Chondrocyte (in vitro differentiated cells): ENCODE data around the gene CYP46A1. TPM values are rescaled to one million over a fixed set of nuclear protein-coding genes. Genes with fewer than 3 reads are reported as not detected.
"Not testable (repeated sequence)": the region's sequence is repeated elsewhere in the genome, so short reads cannot be mapped to it uniquely, and the experiment has no call there.

ENCODE experiments used
- DNase-seq: peaks from one replicate; pipeline ENCODE4 v3.0.0; 2021; ENCODE audit warnings: mixed read lengths, low spot score
- H3K27ac Mint-ChIP-seq: one replicate; pipeline ENCODE4 v1.8.0; 2021; ENCODE audit warnings: mild to moderate bottlenecking, moderate library complexity, mixed read lengths; ENCODE audit not compliant: unreplicated experiment
- H3K27me3 Mint-ChIP-seq: 2 replicates; pipeline ENCODE4 v1.8.0; 2021; ENCODE audit warnings: low read depth, mixed read lengths
- H3K36me3 Mint-ChIP-seq: 2 replicates; pipeline ENCODE4 v1.8.0; 2021; ENCODE audit warnings: low read depth, mixed read lengths
- H3K4me1 Mint-ChIP-seq: 2 replicates; pipeline ENCODE4 v1.8.0; 2021; ENCODE audit warnings: low read depth, mild to moderate bottlenecking, mixed read lengths
- H3K4me3 Mint-ChIP-seq: one replicate; pipeline ENCODE4 v1.8.0; 2021; ENCODE audit warnings: mild to moderate bottlenecking, moderate library complexity, mixed read lengths; ENCODE audit not compliant: unreplicated experiment
- H3K9me3 Mint-ChIP-seq: 2 replicates; pipeline ENCODE4 v1.8.0; 2021; ENCODE audit warnings: low read depth, mixed read lengths
- long read RNA-seq: library from polyadenylated mRNA; stranded (forward); transcript quantifications from one replicate; pipeline ENCODE4 v2.0.0, GENCODE V29; 2021
- total RNA-seq: library from RNA; stranded (reverse); gene quantifications from 3 replicates; pipeline ENCODE4 v1.2.1, GENCODE V29; 2021
- TF ChIP-seq, protein P1 (sequence below): fragments of 200-600 bp; sonication (generic); IDR thresholded peaks from 2 replicates; pipeline ENCODE4 v1.5.0; 2021; ENCODE audit warnings: antibody characterized with exemption, mild to moderate bottlenecking, moderate library complexity

Gene CYP46A1
- 0.72 to 2.8 TPM (median 1.2 TPM) in 3 replicates for total RNA-seq
- long read RNA-seq, partial matches to known transcripts = 0 of 2 reads
- long read RNA-seq, other reads (novel, unspliced or antisense) = 1 of 2 reads

DNA sequence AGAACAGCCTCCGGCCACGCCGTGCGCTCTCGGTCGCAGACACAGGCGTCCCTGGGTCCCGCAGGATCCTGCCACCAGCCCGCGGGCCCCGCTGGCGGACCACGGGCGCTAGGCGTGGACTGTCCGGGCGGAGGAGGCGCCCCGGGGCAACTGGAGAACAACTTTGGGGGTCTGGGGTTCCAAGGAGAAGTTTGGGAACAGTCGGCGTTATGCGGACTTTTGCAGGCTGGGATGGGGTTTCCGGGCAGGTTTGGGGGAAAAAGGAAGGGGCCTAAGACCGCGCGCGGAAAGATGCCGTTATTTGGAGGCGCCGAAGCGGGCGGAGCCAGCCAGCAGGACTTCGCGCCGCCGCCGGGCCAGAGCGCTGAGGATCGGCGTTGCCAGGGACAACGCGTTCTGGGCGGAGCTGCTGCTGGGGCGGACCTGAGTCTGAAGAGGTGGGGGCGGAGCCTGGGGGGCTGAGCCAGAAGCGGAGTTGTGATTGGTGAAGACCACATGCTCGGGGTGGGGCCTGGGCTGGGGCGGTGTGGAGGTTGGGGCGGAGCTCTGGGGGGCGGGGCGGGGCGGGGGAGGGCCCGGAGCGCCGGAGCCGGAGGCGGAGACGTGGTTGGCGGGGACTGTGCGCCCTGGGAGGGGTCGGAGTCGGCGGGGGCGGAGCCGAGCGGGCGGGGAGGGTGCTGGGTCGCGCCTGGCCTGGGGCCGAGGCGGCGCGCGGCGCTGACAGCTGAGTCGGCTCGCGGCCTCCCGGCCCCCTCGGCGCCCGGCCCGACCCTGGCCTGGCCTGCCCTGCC lies at the start of gene CYP46A1:
Gene CYP46A1, plus strand, starts transcription at position 680 of the 791 bp plus-strand sequence. CDS start 120 bp downstream, outside the sequence.
- H3K4me3 Mint-ChIP-seq = peak within 1 kb of the TSS; percentile 84
- H3K27ac Mint-ChIP-seq = peak within 1 kb of the TSS; percentile 92

DNA sequence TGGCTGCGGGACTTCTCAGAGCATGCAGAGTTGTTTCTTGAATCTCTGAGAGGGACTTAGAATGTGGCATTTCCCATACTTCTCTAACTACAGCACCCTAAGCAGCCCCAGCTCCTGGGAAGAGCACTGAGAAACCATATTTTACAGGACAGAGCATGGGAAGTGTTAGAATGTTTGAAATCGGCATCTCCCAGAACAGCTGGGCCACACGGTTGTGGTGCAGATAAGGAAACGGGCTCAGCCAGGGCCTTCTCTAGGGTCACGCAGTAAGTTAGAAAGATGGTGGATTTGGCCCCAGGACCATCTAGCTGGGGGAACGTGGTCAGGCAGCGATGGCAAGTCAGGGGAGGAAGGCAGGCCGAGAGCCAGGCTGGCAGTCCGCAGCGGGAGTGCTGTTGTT lies 49.7 kb upstream of the CYP46A1 start:
- Mint-ChIP-seq H3K27ac (no peak overlapping the region), H3K9me3 (no peaks in the 10 kb centered on the region), H3K4me1 (no peaks in the 10 kb centered on the region), H3K36me3 (no peaks in the 10 kb centered on the region), H3K27me3 (peaks cover 10% of the 10 kb centered on the region), H3K4me3 (no peak overlapping the region)
- TF ChIP-seq, protein P1, sequence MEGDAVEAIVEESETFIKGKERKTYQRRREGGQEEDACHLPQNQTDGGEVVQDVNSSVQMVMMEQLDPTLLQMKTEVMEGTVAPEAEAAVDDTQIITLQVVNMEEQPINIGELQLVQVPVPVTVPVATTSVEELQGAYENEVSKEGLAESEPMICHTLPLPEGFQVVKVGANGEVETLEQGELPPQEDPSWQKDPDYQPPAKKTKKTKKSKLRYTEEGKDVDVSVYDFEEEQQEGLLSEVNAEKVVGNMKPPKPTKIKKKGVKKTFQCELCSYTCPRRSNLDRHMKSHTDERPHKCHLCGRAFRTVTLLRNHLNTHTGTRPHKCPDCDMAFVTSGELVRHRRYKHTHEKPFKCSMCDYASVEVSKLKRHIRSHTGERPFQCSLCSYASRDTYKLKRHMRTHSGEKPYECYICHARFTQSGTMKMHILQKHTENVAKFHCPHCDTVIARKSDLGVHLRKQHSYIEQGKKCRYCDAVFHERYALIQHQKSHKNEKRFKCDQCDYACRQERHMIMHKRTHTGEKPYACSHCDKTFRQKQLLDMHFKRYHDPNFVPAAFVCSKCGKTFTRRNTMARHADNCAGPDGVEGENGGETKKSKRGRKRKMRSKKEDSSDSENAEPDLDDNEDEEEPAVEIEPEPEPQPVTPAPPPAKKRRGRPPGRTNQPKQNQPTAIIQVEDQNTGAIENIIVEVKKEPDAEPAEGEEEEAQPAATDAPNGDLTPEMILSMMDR = no peak
- DNase-seq = no peak

More for the DNA sequence above, at the start of gene CYP46A1:
- H3K4me1 Mint-ChIP-seq = peaks cover 5% of the 10 kb centered on the region
- TF ChIP-seq, protein P1 = no peak
- peaks cover 7% of the 10 kb centered on the region for H3K27me3 Mint-ChIP-seq
- no peaks in the 10 kb centered on the region for H3K9me3 Mint-ChIP-seq
- DNase-seq = peak; percentile 100
- H3K36me3 Mint-ChIP-seq = no peaks in the 10 kb centered on the region

DNA sequence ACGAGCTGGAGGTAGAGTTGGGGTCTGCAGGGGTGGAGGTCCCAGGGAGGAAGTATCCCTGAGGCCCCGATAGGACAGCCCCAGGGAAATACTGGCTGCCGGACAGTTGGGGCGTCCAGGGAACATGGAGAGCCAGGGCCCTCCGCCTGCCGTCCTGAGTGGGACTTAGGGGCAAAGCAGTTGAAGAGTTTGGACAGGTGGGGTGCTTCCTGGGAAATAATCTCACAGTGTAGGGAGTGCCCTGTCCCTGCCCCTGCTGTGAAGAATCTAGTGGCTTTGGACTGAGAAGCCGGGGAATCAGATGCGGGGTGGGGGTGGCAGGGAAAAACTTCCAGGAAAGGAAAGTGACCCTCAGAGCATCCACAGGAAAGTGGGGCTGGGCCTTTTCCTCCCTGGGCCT lies 49.0 kb upstream of the CYP46A1 start:
- peaks cover 10% of the 10 kb centered on the region for H3K27me3 Mint-ChIP-seq
- no peak for DNase-seq
- no peak overlapping the region for H3K4me3 Mint-ChIP-seq
- TF ChIP-seq, protein P1 = no peak
- no peaks in the 10 kb centered on the region for H3K9me3 Mint-ChIP-seq
- no peaks in the 10 kb centered on the region for H3K4me1 Mint-ChIP-seq
- H3K36me3 Mint-ChIP-seq = no peaks in the 10 kb centered on the region
- no peak overlapping the region for H3K27ac Mint-ChIP-seq

DNA sequence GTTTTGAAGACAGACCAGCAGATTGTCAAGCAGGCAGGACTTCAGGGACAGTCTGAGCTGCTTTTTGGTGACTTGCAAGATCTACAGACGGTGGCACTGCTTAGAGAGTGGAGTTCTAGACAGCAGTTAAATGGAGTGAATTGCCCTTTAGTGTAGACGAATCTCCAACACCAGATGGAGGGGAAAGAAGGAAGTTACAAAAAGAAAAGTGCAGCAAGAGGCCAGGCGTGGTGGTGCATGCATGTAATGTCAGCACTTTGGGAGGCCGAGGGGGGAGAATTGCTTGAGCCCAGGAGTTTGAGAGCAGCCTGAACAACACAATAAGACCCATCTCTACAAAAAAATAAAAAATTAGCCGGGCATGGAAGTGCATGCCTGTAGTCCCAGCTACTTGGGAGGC lies 47.6 kb upstream of the CYP46A1 start:
- TF ChIP-seq, protein P1 = no peak
- Mint-ChIP-seq H3K27ac (no peak overlapping the region), H3K27me3 (peaks cover 10% of the 10 kb centered on the region), H3K9me3 (no peaks in the 10 kb centered on the region), H3K4me3 (no peak overlapping the region), H3K36me3 (no peaks in the 10 kb centered on the region), H3K4me1 (no peaks in the 10 kb centered on the region)
- no peak for DNase-seq

DNA sequence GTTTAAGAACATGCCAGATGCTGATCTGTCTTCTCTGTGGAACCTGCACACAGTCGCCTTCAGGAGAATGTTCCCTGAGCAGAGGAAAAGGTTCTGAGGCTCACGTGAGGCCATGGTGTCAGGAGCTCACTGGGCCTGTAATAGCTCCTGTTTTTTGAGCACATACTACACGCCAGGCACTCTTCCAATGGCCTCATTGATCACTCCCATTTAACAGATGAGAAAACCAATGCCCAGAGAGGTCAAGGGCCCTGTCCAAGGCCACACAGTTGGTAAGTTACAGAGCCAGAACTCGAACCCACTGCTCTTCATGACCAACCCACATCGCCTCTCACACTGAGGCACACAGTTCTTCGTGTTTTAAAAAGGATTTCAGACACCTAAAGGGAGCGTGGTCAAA lies 46.5 kb upstream of the CYP46A1 start:
- no peak overlapping the region for H3K27ac Mint-ChIP-seq
- DNase-seq = no peak
- no peaks in the 10 kb centered on the region for H3K9me3 Mint-ChIP-seq

DNA sequence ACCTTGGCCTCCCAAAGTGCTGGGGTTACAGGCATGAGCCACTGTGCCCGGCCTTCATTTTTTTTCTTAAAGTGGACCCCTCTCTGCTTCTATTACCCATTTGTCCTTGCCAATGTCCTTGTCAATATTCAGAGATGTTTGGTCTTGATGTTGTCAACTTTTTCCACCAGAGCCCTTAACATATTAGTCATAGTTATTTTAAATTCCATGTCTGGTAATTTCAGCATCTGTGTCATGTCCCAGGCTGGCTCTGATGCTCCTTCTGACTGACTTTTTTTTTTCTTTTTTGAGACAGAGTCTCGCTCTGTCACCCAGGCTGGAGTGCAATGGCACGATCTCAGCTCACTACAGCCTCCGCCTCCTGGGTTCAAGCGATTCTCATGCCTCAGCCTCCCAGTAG lies 41.3 kb upstream of the CYP46A1 start:
- H3K4me3 Mint-ChIP-seq = not testable (repeated sequence)

More for the DNA sequence above, 46.5 kb upstream of the CYP46A1 start:
- Mint-ChIP-seq H3K36me3 (no peaks in the 10 kb centered on the region), H3K4me3 (no peak overlapping the region), H3K27me3 (peaks cover 6% of the 10 kb centered on the region), H3K4me1 (peaks cover under 1% of the 10 kb centered on the region)
- TF ChIP-seq, protein P1 = no peak

More for the DNA sequence above, 41.3 kb upstream of the CYP46A1 start:
- not testable (repeated sequence) for DNase-seq, H3K27me3 Mint-ChIP-seq, H3K36me3 Mint-ChIP-seq, H3K9me3 Mint-ChIP-seq
- Mint-ChIP-seq H3K4me1 (peaks cover 16% of the 10 kb centered on the region), H3K27ac (peak overlapping the region; percentile 71)
